ENCODE results near the gene PADI3.

DNA sequence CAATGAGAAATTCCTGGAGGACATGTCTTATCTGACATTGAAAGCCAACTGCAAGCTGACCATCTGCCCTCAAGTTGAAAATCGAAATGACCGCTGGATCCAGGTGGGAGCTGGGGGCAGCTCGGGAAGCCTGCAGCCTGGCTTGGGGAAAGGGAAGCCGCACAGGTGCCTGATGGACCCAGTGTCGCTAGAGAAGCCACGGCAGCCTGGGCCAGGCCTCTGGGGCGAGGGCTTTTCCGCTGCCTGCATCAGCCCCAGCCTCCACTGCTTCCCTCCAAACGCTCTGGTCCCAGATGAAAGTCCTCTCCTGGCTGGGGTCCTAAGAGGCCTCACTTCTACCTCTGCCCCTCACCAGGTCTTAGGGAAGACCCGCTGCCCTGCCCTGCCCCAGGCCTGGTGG is 18.8 kb upstream of the PADI3 start:
- TF ChIP-seq POLR2AphosphoS5 (IDR thresholded peaks at IDR 0.05) (no peak), POLR2A (IDR thresholded peaks at IDR 0.05) (no peak)
- TF ChIP-seq, protein P1, sequence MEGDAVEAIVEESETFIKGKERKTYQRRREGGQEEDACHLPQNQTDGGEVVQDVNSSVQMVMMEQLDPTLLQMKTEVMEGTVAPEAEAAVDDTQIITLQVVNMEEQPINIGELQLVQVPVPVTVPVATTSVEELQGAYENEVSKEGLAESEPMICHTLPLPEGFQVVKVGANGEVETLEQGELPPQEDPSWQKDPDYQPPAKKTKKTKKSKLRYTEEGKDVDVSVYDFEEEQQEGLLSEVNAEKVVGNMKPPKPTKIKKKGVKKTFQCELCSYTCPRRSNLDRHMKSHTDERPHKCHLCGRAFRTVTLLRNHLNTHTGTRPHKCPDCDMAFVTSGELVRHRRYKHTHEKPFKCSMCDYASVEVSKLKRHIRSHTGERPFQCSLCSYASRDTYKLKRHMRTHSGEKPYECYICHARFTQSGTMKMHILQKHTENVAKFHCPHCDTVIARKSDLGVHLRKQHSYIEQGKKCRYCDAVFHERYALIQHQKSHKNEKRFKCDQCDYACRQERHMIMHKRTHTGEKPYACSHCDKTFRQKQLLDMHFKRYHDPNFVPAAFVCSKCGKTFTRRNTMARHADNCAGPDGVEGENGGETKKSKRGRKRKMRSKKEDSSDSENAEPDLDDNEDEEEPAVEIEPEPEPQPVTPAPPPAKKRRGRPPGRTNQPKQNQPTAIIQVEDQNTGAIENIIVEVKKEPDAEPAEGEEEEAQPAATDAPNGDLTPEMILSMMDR (IDR thresholded peaks at IDR 0.05), result no peak
